D341Med (cell line): ENCODE results near the gene CSTB.
A peak's percentile ranks its signal among the peaks of the same experiment; 100 is the strongest.
"Not testable (repeated sequence)": the region's sequence is repeated elsewhere in the genome, so short reads cannot be mapped to it uniquely, and the experiment has no call there.

ENCODE experiments used
- DNase-seq: peaks from one replicate; pipeline ENCODE4 v3.0.0; 2012; ENCODE audit warnings: low spot score

CSTB gene, protein sequence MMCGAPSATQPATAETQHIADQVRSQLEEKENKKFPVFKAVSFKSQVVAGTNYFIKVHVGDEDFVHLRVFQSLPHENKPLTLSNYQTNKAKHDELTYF

GRCh38 chr21:43775795-43776430 lies at the start of gene CSTB:
Gene CSTB, minus strand, starts transcription at chr21:43776308. Its CDS starts 39 bp downstream, at chr21:43776269.
- peak; percentile 95 for DNase-seq

GRCh38 chr21:43825242-43825935 lies 49.3 kb upstream of the CSTB start:
- no peak for DNase-seq

- DNase-seq = no peak
Observed at GRCh38 chr21:43824333-43825241, 48.5 kb upstream of the CSTB start.

- not testable (repeated sequence) for DNase-seq
Observed at GRCh38 chr21:43822741-43823140, 46.6 kb upstream of the CSTB start.

DNA sequence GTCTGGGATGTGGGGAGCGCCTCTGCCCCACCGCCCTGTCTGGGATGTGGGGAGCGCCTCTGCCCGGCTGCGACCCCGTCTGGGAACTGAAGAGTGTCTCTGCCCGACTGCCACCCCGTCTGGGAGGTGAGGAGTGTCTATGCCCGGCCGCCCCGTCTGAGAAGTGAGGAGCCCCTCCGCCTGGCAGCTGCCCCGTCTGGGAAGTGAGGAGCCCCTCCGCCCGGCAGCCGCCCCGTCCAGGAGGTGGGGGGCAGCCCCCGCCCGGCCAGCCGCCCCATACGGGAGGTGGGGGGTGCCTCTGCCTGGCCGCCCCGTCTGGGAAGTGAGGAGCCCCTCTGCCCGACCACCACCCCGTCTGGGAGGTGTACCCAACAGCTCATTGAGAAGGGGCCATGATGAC lies 46.1 kb upstream of the CSTB start:
- DNase-seq = not testable (repeated sequence)

DNA sequence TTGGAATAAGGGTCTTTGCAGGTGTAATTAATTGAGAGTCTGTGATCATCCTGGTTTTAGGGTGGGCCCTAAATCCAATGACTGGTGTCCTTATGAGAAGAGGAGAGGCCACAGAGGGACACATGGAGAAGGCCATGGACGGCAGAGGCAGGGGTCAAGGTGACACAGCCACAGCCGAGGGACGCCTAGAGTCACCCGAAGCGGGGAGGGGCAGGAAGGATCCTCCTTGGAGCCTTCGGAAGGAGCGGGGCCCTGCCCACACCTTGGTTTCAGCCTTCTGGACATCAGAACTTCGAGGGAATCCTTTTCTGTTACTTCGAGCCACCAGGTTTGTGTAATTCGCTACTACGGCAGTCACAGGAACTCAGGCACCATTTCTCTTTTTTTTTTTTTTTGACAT lies 44.4 kb upstream of the CSTB start:
- no peak for DNase-seq

- DNase-seq = no peak
Observed at GRCh38 chr21:43819511-43820405, 43.6 kb upstream of the CSTB start.

- no peak for DNase-seq
Observed at GRCh38 chr21:43818685-43819084, 42.6 kb upstream of the CSTB start.

- no peak for DNase-seq
Observed at GRCh38 chr21:43817157-43818086, 41.3 kb upstream of the CSTB start.

- DNase-seq = no peak
Observed at GRCh38 chr21:43816611-43817071, 40.5 kb upstream of the CSTB start.

GRCh38 chr21:43815991-43816390 lies 39.9 kb upstream of the CSTB start:
- DNase-seq = no peak

DNA sequence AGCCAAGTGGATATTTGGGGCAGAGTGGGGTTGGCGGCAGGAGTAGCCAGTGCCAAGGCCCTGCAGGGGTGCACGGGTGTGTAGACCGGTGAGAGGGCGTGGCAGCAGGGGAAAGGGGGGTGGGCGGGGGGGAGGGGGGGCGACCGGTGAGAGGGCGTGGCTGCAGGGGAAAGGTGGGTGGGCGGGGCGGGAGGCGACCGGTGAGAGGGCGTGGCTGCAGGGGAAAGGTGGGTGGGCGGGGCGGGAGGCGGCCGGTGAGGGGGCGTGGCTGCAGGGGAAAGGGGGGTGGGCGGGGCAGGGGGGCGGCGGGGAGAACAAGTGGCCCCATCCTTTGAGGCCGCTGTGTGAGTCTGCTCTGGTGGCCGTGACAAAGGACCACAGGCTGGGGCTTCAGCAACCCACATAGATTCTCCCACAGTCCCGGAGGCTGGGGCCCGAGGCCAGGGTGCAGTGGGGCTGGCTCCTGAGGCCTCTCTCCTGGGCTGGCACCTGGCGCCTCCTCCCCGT lies 39.1 kb upstream of the CSTB start:
- DNase-seq = no peak

GRCh38 chr21:43814215-43815106 lies 38.4 kb upstream of the CSTB start:
- no peak for DNase-seq

DNA sequence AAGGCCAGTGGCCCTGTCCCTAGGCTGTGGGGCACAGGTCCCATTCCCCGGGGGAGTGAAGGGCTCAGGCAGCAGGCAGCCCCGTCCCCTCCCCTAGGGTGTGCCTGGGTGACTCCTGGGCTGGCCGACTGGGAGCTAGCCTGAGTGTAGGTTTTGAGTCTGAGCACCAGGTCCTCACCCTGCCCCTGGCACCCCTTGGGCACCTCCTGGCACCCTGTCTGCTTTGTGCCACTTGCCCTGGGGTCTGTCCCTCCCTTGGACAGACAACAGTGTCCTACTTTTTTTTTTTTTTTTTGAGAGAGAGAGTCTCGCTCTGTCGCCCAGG lies 37.5 kb upstream of the CSTB start:
- no peak for DNase-seq

DNA sequence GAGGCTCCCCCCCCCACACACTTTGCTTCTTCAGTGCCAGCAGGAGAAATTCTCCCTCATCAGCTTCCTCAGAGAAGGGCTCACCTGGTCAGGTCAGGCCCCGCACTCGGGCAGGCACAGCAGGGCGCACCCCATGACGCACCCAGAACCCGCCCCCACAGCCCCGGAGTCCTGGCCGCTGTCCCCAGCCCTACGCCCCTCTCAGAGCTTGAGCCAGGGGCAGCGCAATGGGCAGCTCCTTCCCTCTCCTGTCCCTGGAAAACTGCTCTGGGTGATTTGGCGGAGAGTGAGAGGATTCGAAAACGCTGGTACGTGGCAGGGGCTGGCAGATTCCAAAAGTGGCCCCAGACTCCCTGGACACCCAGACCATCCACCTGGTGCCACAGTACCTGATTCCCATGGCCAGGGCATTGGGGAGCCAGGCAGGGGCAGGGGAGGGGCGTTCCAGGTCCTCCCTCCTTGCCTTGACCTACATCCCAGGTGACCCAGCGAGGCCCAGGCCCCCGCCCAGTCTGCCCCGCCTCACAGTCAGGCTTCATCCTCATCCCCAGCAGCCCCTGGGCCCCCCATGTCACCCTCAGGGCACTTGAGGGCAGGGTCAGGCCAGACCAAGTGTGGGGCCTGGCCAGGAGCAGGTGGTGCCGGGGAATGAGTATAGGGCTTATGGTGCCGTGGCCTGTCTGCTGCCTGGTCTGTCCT lies 37.0 kb upstream of the CSTB start:
- DNase-seq = no peak

- no peak for DNase-seq
Observed at GRCh38 chr21:43812139-43812821, 36.2 kb upstream of the CSTB start.

DNA sequence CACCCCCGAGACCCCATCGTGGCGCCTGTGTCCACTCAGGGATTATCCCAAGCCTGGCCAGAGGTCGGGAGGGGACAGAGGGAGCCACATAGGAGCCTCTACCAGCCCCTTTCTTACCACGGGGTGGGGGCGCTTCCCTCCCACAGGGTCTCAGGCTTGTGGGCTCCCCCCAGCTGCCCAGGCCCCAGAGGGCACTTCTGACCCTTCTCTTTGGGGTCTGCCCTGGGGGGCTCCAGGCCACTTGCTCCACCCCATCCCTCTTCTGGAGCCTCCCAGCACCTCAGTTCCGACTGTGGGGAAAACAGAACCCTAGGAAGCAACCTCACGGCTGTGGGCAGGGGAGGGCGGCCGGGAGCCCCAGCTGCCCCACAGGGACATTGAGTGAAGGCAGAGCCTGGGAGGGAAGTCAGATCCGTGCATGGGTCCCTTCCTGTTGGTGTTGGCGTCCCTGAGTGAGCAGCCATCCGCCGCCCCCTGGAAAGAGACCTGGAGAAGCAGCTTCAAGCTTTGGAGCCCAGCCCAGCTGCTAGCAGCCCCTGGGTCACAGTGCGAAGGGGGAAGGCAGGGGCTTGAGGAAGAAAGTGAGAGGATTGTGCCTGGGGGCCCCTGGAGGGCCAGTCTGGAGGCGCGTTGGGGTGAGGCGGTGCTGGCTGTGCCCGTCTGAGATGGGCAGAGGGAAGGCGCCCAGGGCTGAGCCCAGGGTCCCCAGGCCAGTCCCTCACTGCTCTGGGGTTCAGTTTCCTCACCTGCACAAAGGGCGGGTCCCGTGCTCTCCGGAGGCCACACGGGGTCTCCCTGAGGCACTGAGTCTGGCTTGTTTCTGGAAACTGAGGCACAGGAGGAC lies 35.4 kb upstream of the CSTB start:
- no peak for DNase-seq
